Measurements from ENCODE around the gene TTC39A. TPM values are rescaled to one million over a fixed set of nuclear protein-coding genes. Genes with fewer than 3 reads are reported as not detected.

Gene TTC39A
- total RNA-seq, 1 experiment from 2014 or later = 8.3 TPM

GRCh38 chr1:51346086-51346942 is 16.0 kb upstream of the TTC39A start:
- CTCF ChIA-PET = no interaction called here
- Histone ChIP-seq H3K4me3 (ENCODE audit: low read depth in 2 of 2, low read length in 2 of 2) (no peak overlapping the region), H3K4me1 (ENCODE audit: control insufficient read depth, insufficient read depth, low read length) (no peaks in the 10 kb centered on the region), H3K36me3 (ENCODE audit: control insufficient read depth, insufficient read depth, low read length) (no peaks in the 10 kb centered on the region), H3K27ac (ENCODE audit: low read length) (no peak overlapping the region), H3K27me3 (ENCODE audit: control insufficient read depth, insufficient read depth, low read length) (no peaks in the 10 kb centered on the region; the same call in 1 of the 2 replicates), H3K9me3 (ENCODE audit: control insufficient read depth, insufficient read depth, low read depth, low read length) (no peaks in the 10 kb centered on the region)
- intact Hi-C loops (cut with micrococcal nuclease; ENCODE audit: unreplicated experiment) = no loop called here
- POLR2A ChIA-PET = interaction anchor here (0.8 kb wide), 1 partner anchor 105 kb away, joined by 3 read pairs; no protein-coding TSS in a partner anchor
- no TSS peak for BruUV-seq (replicated peaks)
- TF ChIP-seq TCF7L2 (IDR thresholded peaks at IDR 0.05; ENCODE audit: low read depth, low read length) (no peak), POLR2AphosphoS5 (IDR thresholded peaks at IDR 0.05; ENCODE audit: low read depth, low read length) (no peak), CTCF (IDR thresholded peaks at IDR 0.05) (no peak)
- in situ Hi-C loops (cut with HindIII; ENCODE audit: low pct_unique_long_range_greater_than_20kb, low sequenced_read_pairs) = no loop called here
- ATAC-seq (no peak), DNase-seq (ENCODE audit: low read depth, low spot score) (no peak)

GRCh38 chr1:51345300-51345687 is 14.9 kb upstream of the TTC39A start:
- intact Hi-C loops (cut with micrococcal nuclease; ENCODE audit: unreplicated experiment) (no loop called here), in situ Hi-C loops (cut with HindIII; ENCODE audit: low pct_unique_long_range_greater_than_20kb, low sequenced_read_pairs) (no loop called here)
- POLR2A ChIA-PET = interaction anchor here (0.8 kb wide), 1 partner anchor 106 kb away, joined by 3 read pairs; no protein-coding TSS in a partner anchor
- Histone ChIP-seq H3K27ac (ENCODE audit: low read length) (no peak overlapping the region), H3K9me3 (ENCODE audit: control insufficient read depth, insufficient read depth, low read depth, low read length) (no peaks in the 10 kb centered on the region), H3K4me3 (ENCODE audit: low read depth in 2 of 2, low read length in 2 of 2) (peak overlapping the region; percentile 29 to 38; a peak in 3 of 4 replicates), H3K4me1 (ENCODE audit: control insufficient read depth, insufficient read depth, low read length) (no peaks in the 10 kb centered on the region), H3K27me3 (ENCODE audit: control insufficient read depth, insufficient read depth, low read length) (no peaks in the 10 kb centered on the region; the same call in 1 of the 2 replicates), H3K36me3 (ENCODE audit: control insufficient read depth, insufficient read depth, low read length) (no peaks in the 10 kb centered on the region)
- DNase-seq (ENCODE audit: low read depth, low spot score) (no peak), ATAC-seq (peak; percentile 30; the same call in 1 of the 2 replicates)
- CTCF ChIA-PET = no interaction called here
- no peak for TF ChIP-seq SIN3A (IDR thresholded peaks at IDR 0.05; ENCODE audit: borderline replicate concordance, insufficient read depth, low read depth, low read length)
- TF ChIP-seq TCF7L2 (IDR thresholded peaks at IDR 0.05; ENCODE audit: low read depth, low read length) = no peak
- no peak for TF ChIP-seq POLR2AphosphoS5 (IDR thresholded peaks at IDR 0.05; ENCODE audit: low read depth, low read length)
- no peak for TF ChIP-seq CTCF (IDR thresholded peaks at IDR 0.05)
- no TSS peak for BruUV-seq (replicated peaks)

- peak overlapping the region; percentile 38 to 48 for H3K4me3 ChIP-seq (ENCODE audit: low read depth in 2 of 2, low read length in 2 of 2)
- no peaks in the 10 kb centered on the region for H3K9me3 ChIP-seq (ENCODE audit: control insufficient read depth, insufficient read depth, low read depth, low read length)
- no peak for DNase-seq (ENCODE audit: low read depth, low spot score)
- H3K4me1 ChIP-seq (ENCODE audit: control insufficient read depth, insufficient read depth, low read length) = no peaks in the 10 kb centered on the region
- in situ Hi-C loops (cut with HindIII; ENCODE audit: low pct_unique_long_range_greater_than_20kb, low sequenced_read_pairs) = no loop called here
- H3K27me3 ChIP-seq (ENCODE audit: control insufficient read depth, insufficient read depth, low read length) = no peaks in the 10 kb centered on the region; the same call in 1 of the 2 replicates
- no TSS peak for BruUV-seq (replicated peaks)
- ChIA-PET POLR2A (no interaction called here), CTCF (no interaction called here)
- peak; percentile 80 for ATAC-seq
- no peaks in the 10 kb centered on the region for H3K36me3 ChIP-seq (ENCODE audit: control insufficient read depth, insufficient read depth, low read length)
- TF ChIP-seq POLR2AphosphoS5 (IDR thresholded peaks at IDR 0.05; ENCODE audit: low read depth, low read length) (no peak), CTCF (IDR thresholded peaks at IDR 0.05) (peak; percentile 63)
- no peak overlapping the region for H3K27ac ChIP-seq (ENCODE audit: low read length)
- intact Hi-C loops (cut with micrococcal nuclease; ENCODE audit: unreplicated experiment) = no loop called here
Measured at GRCh38 chr1:51344602-51345299, 14.4 kb upstream of the TTC39A start.

Data from Panc1 (cell line).